GM18507 (cell line): ENCODE data around the gene ALCAM.

Experiments
- DNase-seq: peaks from one replicate; pipeline ENCODE4 v3.0.0; 2011; ENCODE audit warnings: low read depth; ENCODE audit not compliant: insufficient read length; ENCODE audit errors: extremely low spot score
- FAIRE-seq: peaks from 2 replicates; lab custom pipeline; 2011; peaks lifted over from hg19 to GRCh38; lab: Jason Lieb, UNC

Gene ALCAM

GRCh38 chr3:105608623-105609022, 241.9 kb downstream of the ALCAM start:
- FAIRE-seq (no peak), DNase-seq (no peak)

GRCh38 chr3:105610473-105610872, 243.8 kb downstream of the ALCAM start:
- FAIRE-seq: no peak
- DNase-seq: no peak

GRCh38 chr3:105611304-105612192, 244.8 kb downstream of the ALCAM start:
- DNase-seq: no peak
- FAIRE-seq: no peak

- no peak for FAIRE-seq
- DNase-seq: no peak
These were observed 246.4 kb downstream of the ALCAM start for GRCh38 chr3:105613120-105613519.

- no peak for FAIRE-seq
These were observed 247.8 kb downstream of the ALCAM start for GRCh38 chr3:105614288-105615030.

GRCh38 chr3:105615814-105616213, 249.1 kb downstream of the ALCAM start:
- FAIRE-seq (no peak), DNase-seq (no peak)

More at GRCh38 chr3:105614288-105615030, 247.8 kb downstream of the ALCAM start:
- DNase-seq: no peak

- FAIRE-seq: no peak
- DNase-seq: no peak
These were observed 249.8 kb downstream of the ALCAM start for GRCh38 chr3:105616374-105617121.

GRCh38 chr3:105618556-105618955, 251.8 kb downstream of the ALCAM start:
- DNase-seq: no peak
- FAIRE-seq: no peak

- DNase-seq (no peak), FAIRE-seq (no peak)
These were observed 252.9 kb downstream of the ALCAM start for GRCh38 chr3:105619651-105620050.

- no peak for FAIRE-seq
- DNase-seq: no peak
These were observed 253.5 kb downstream of the ALCAM start for GRCh38 chr3:105620236-105620635.

- DNase-seq: no peak
- no peak for FAIRE-seq
These were observed 255.5 kb downstream of the ALCAM start for GRCh38 chr3:105622169-105622568.
